Measurements from ENCODE around the gene NHLRC1. TPM values are rescaled to one million over a fixed set of nuclear protein-coding genes. Genes with fewer than 3 reads are reported as not detected.

The NHLRC1 gene
- total and polyA plus RNA-seq, 2 experiments from 2014 or later = 1.1 TPM

DNA sequence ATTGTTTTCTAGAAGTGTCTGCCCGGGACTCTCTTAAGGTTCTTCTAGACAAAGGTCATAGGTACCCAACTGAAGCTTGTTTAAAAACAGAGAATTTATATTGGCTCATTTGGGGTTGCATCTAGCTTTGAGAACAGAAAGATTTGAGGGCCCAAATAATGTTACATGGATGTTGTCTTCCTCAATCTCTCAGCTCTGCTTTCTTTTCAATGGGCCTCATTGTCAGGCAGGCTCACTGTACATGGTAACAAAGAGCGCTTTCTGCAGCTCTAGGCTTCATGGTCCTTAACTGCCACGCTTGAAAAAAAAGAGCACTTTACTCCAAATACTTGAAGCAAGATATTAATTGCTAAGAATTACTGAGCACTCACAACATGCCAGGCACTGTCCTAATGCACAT lies 22.2 kb downstream of the NHLRC1 start:
- H3K4me3 Mint-ChIP-seq = no peak overlapping the region
- Histone ChIP-seq H3K4me2 (no peak overlapping the region), H3F3A (replicated peaks; ENCODE audit: low read depth) (no peaks in the 10 kb centered on the region), H3K4me1 (ENCODE audit: insufficient read depth) (no peaks in the 10 kb centered on the region), H4K20me1 (replicated peaks; ENCODE audit: insufficient read depth) (no peaks in the 10 kb centered on the region), H3K4me3 (no peak overlapping the region), H3K9me2 (ENCODE audit: insufficient read depth) (no peaks in the 10 kb centered on the region), H2AFZ (peak overlapping the region; percentile 63; the same call in 1 of the 2 replicates), H3K27me3 (ENCODE audit: insufficient read depth) (no peaks in the 10 kb centered on the region), H3K27ac (ENCODE audit: low read depth) (no peak overlapping the region), H3K36me3 (ENCODE audit: insufficient read depth) (no peaks in the 10 kb centered on the region), H3K79me2 (replicated peaks; ENCODE audit: insufficient read depth) (no peaks in the 10 kb centered on the region)
- ATAC-seq (no peak), DNase-seq (ENCODE audit: low spot score) (no peak)
- H3K27ac Mint-ChIP-seq = no peak overlapping the region
- H3K27me3 Mint-ChIP-seq (ENCODE audit: insufficient read depth, low read depth, poor library complexity) = no peaks in the 10 kb centered on the region
- TF ChIP-seq STAT1 (IDR thresholded peaks at IDR 0.05; ENCODE audit: unreplicated experiment) (no peak), POLR2AphosphoS5 (IDR thresholded peaks at IDR 0.05; ENCODE audit: low read depth) (no peak), ZNF114 (CRISPR knock-in tag; IDR thresholded peaks at IDR 0.05) (no peak), CREB1 (CRISPR knock-in tag; IDR thresholded peaks at IDR 0.05; ENCODE audit: low read depth) (no peak), NANOG (IDR thresholded peaks at IDR 0.05; ENCODE audit: borderline replicate concordance) (no peak), ZNF331 (CRISPR knock-in tag; IDR thresholded peaks at IDR 0.05; ENCODE audit: low read depth) (no peak), JUNB (IDR thresholded peaks at IDR 0.05; ENCODE audit: unreplicated experiment) (no peak), EZH2phosphoT487 (IDR thresholded peaks at IDR 0.05; ENCODE audit: unreplicated experiment) (no peak), EZH2 (IDR thresholded peaks at IDR 0.05; ENCODE audit: low read depth, unreplicated experiment) (no peak)
- TF ChIP-seq, protein P1, sequence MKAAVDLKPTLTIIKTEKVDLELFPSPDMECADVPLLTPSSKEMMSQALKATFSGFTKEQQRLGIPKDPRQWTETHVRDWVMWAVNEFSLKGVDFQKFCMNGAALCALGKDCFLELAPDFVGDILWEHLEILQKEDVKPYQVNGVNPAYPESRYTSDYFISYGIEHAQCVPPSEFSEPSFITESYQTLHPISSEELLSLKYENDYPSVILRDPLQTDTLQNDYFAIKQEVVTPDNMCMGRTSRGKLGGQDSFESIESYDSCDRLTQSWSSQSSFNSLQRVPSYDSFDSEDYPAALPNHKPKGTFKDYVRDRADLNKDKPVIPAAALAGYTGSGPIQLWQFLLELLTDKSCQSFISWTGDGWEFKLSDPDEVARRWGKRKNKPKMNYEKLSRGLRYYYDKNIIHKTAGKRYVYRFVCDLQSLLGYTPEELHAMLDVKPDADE (IDR thresholded peaks at IDR 0.05) = no peak
- TF ChIP-seq, protein P2, sequence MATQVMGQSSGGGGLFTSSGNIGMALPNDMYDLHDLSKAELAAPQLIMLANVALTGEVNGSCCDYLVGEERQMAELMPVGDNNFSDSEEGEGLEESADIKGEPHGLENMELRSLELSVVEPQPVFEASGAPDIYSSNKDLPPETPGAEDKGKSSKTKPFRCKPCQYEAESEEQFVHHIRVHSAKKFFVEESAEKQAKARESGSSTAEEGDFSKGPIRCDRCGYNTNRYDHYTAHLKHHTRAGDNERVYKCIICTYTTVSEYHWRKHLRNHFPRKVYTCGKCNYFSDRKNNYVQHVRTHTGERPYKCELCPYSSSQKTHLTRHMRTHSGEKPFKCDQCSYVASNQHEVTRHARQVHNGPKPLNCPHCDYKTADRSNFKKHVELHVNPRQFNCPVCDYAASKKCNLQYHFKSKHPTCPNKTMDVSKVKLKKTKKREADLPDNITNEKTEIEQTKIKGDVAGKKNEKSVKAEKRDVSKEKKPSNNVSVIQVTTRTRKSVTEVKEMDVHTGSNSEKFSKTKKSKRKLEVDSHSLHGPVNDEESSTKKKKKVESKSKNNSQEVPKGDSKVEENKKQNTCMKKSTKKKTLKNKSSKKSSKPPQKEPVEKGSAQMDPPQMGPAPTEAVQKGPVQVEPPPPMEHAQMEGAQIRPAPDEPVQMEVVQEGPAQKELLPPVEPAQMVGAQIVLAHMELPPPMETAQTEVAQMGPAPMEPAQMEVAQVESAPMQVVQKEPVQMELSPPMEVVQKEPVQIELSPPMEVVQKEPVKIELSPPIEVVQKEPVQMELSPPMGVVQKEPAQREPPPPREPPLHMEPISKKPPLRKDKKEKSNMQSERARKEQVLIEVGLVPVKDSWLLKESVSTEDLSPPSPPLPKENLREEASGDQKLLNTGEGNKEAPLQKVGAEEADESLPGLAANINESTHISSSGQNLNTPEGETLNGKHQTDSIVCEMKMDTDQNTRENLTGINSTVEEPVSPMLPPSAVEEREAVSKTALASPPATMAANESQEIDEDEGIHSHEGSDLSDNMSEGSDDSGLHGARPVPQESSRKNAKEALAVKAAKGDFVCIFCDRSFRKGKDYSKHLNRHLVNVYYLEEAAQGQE (IDR thresholded peaks at IDR 0.05; ENCODE audit: unreplicated experiment) = no peak
- TF ChIP-seq, protein P3, sequence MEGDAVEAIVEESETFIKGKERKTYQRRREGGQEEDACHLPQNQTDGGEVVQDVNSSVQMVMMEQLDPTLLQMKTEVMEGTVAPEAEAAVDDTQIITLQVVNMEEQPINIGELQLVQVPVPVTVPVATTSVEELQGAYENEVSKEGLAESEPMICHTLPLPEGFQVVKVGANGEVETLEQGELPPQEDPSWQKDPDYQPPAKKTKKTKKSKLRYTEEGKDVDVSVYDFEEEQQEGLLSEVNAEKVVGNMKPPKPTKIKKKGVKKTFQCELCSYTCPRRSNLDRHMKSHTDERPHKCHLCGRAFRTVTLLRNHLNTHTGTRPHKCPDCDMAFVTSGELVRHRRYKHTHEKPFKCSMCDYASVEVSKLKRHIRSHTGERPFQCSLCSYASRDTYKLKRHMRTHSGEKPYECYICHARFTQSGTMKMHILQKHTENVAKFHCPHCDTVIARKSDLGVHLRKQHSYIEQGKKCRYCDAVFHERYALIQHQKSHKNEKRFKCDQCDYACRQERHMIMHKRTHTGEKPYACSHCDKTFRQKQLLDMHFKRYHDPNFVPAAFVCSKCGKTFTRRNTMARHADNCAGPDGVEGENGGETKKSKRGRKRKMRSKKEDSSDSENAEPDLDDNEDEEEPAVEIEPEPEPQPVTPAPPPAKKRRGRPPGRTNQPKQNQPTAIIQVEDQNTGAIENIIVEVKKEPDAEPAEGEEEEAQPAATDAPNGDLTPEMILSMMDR (conservative IDR thresholded peaks at IDR 0.05; ENCODE audit: low read depth in 2 of 2) = no peak
- TF ChIP-seq, protein P4, sequence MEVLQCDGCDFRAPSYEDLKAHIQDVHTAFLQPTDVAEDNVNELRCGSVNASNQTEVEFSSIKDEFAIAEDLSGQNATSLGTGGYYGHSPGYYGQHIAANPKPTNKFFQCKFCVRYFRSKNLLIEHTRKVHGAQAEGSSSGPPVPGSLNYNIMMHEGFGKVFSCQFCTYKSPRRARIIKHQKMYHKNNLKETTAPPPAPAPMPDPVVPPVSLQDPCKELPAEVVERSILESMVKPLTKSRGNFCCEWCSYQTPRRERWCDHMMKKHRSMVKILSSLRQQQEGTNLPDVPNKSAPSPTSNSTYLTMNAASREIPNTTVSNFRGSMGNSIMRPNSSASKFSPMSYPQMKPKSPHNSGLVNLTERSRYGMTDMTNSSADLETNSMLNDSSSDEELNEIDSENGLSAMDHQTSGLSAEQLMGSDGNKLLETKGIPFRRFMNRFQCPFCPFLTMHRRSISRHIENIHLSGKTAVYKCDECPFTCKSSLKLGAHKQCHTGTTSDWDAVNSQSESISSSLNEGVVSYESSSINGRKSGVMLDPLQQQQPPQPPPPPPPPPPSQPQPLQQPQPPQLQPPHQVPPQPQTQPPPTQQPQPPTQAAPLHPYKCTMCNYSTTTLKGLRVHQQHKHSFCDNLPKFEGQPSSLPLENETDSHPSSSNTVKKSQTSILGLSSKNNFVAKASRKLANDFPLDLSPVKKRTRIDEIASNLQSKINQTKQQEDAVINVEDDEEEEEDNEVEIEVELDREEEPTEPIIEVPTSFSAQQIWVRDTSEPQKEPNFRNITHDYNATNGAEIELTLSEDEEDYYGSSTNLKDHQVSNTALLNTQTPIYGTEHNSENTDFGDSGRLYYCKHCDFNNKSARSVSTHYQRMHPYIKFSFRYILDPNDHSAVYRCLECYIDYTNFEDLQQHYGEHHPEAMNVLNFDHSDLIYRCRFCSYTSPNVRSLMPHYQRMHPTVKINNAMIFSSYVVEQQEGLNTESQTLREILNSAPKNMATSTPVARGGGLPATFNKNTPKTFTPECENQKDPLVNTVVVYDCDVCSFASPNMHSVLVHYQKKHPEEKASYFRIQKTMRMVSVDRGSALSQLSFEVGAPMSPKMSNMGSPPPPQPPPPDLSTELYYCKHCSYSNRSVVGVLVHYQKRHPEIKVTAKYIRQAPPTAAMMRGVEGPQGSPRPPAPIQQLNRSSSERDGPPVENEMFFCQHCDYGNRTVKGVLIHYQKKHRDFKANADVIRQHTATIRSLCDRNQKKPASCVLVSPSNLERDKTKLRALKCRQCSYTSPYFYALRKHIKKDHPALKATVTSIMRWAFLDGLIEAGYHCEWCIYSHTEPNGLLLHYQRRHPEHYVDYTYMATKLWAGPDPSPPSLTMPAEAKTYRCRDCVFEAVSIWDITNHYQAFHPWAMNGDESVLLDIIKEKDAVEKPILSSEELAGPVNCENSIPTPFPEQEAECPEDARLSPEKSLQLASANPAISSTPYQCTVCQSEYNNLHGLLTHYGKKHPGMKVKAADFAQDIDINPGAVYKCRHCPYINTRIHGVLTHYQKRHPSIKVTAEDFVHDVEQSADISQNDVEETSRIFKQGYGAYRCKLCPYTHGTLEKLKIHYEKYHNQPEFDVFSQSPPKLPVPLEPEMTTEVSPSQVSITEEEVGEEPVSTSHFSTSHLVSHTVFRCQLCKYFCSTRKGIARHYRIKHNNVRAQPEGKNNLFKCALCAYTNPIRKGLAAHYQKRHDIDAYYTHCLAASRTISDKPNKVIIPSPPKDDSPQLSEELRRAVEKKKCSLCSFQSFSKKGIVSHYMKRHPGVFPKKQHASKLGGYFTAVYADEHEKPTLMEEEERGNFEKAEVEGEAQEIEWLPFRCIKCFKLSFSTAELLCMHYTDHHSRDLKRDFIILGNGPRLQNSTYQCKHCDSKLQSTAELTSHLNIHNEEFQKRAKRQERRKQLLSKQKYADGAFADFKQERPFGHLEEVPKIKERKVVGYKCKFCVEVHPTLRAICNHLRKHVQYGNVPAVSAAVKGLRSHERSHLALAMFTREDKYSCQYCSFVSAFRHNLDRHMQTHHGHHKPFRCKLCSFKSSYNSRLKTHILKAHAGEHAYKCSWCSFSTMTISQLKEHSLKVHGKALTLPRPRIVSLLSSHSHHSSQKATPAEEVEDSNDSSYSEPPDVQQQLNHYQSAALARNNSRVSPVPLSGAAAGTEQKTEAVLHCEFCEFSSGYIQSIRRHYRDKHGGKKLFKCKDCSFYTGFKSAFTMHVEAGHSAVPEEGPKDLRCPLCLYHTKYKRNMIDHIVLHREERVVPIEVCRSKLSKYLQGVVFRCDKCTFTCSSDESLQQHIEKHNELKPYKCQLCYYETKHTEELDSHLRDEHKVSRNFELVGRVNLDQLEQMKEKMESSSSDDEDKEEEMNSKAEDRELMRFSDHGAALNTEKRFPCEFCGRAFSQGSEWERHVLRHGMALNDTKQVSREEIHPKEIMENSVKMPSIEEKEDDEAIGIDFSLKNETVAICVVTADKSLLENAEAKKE (CRISPR knock-in tag; IDR thresholded peaks at IDR 0.05) = no peak
- no peaks in the 10 kb centered on the region for H3K4me1 Mint-ChIP-seq
- H3K36me3 Mint-ChIP-seq (ENCODE audit: low read depth) = no peaks in the 10 kb centered on the region
- H3K9me3 Mint-ChIP-seq = no peaks in the 10 kb centered on the region

All from GM23338 (cell line).